OCI-LY1 (cell line): ENCODE results near the gene KCTD18.

Experiments
- H2AFZ ChIP-seq: fragments of 200-600 bp; sonication (generic), shearing (Covaris generic); 2 replicates; pipeline ENCODE4 v1.6.0; 2014; ENCODE audit warnings: antibody characterized with exemption, mild to moderate bottlenecking, low read length
- H3F3A ChIP-seq: fragments of 200-600 bp; sonication (generic), shearing (Covaris generic); 2 replicates; pipeline ENCODE4 v1.6.0; 2014; ENCODE audit warnings: mild to moderate bottlenecking, antibody characterized with exemption, low read length, moderate library complexity; ENCODE audit not compliant: insufficient read depth
- H3K27ac ChIP-seq: fragments of 200-600 bp; sonication (generic); 2 replicates; pipeline ENCODE4 v1.5.1; 2014; ENCODE audit warnings: low read length, mixed run types, mild to moderate bottlenecking, low read depth; ENCODE audit not compliant: poor library complexity, severe bottlenecking
- H3K27me3 ChIP-seq: fragments of 200-600 bp; sonication (generic); 2 replicates; pipeline ENCODE4 v1.6.0; 2014; ENCODE audit warnings: antibody characterized with exemption, mild to moderate bottlenecking, low read length, moderate library complexity; ENCODE audit not compliant: insufficient read depth
- H3K36me3 ChIP-seq: fragments of 200-600 bp; sonication (generic); 2 replicates; pipeline ENCODE4 v1.6.1; 2014; ENCODE audit warnings: mild to moderate bottlenecking, antibody characterized with exemption, low read length, moderate library complexity, mixed read lengths; ENCODE audit not compliant: insufficient read depth
- H3K4me1 ChIP-seq: fragments of 200-600 bp; sonication (generic); 2 replicates; pipeline ENCODE4 v1.5.1; 2014; ENCODE audit warnings: mild to moderate bottlenecking, low read length, moderate library complexity; ENCODE audit not compliant: insufficient read depth, severe bottlenecking
- H3K4me2 ChIP-seq: fragments of 200-600 bp; sonication (generic), shearing (Covaris generic); 2 replicates; pipeline ENCODE4 v1.6.1; 2014; ENCODE audit warnings: low read length
- H3K4me3 ChIP-seq: fragments of 200-600 bp; sonication (generic); 2 replicates; pipeline ENCODE4 v1.5.1; 2014; ENCODE audit warnings: low read length, low read depth, mild to moderate bottlenecking, mixed read lengths; ENCODE audit not compliant: poor library complexity, severe bottlenecking
- H3K79me2 ChIP-seq: fragments of 200-600 bp; shearing (Covaris generic); 2 replicates; pipeline ENCODE4 v1.6.1; 2016; ENCODE audit warnings: mixed run types, low read length, mixed read lengths; ENCODE audit not compliant: insufficient read depth
- H3K9ac ChIP-seq: fragments of 200-600 bp; sonication (generic), shearing (Covaris generic); 2 replicates; pipeline ENCODE4 v1.6.1; 2014; ENCODE audit warnings: mild to moderate bottlenecking, low read length, mixed read lengths
- H3K9me2 ChIP-seq: fragments of 200-600 bp; sonication (generic), shearing (Covaris generic); 2 replicates; pipeline ENCODE4 v1.6.1; 2014; ENCODE audit warnings: low read depth, mild to moderate bottlenecking, low read length, mixed read lengths
- H3K9me3 ChIP-seq: fragments of 200-600 bp; shearing (Covaris generic); 2 replicates; pipeline ENCODE4 v1.6.1; 2014; ENCODE audit warnings: low read length, mixed read lengths
- H4K20me1 ChIP-seq: fragments of 200-600 bp; sonication (generic), shearing (Covaris generic); 2 replicates; pipeline ENCODE4 v1.6.0; 2016; ENCODE audit warnings: mild to moderate bottlenecking, low read length; ENCODE audit not compliant: insufficient read depth
- CTCF ChIP-seq: fragments of 200-600 bp; sonication (generic), shearing (Covaris generic); IDR thresholded peaks from 2 replicates; pipeline ENCODE4 v1.5.1; 2017; ENCODE audit warnings: mild to moderate bottlenecking, antibody characterized with exemption, low read length, moderate library complexity, mixed read lengths
- EZH2 ChIP-seq: fragments of 200-600 bp; sonication (generic), shearing (Covaris generic); IDR thresholded peaks from 2 replicates; pipeline ENCODE4 v1.8.0; 2017; ENCODE audit warnings: borderline replicate concordance, mixed run types, mild to moderate bottlenecking, antibody characterized with exemption, low read length, moderate library complexity, mixed read lengths

KCTD18 gene

GRCh38 chr2:200525882-200526651 is 16.2 kb upstream of the KCTD18 start, which contains the start of gene SGO2:
SGO2 (plus strand) TSS chr2:200526207; CDS start chr2:200532976, 6,769 bp downstream.
- Histone ChIP-seq H3K79me2 (peaks cover 45% of the 10 kb centered on the region), H3K9ac (peak within 1 kb of the TSS; percentile 90), H3K9me2 (no peaks in the 10 kb centered on the region), H3K4me3 (peak within 1 kb of the TSS; percentile 90), H3F3A (no peaks in the 10 kb centered on the region), H3K4me2 (peak within 1 kb of the TSS; percentile 86), H3K27ac (peak within 1 kb of the TSS; percentile 70), H3K27me3 (no peaks in the 10 kb centered on the region; the same call in 1 of the 2 replicates), H3K4me1 (peaks cover 24% of the 10 kb centered on the region), H3K36me3 (0 out of 2 replicates have a peak, but pooled peaks cover 3% of the 10 kb centered on the region), H2AFZ (peak within 1 kb of the TSS; percentile 87; the same call in 1 of the 2 replicates), H3K9me3 (no peaks in the 10 kb centered on the region), H4K20me1 (no peaks in the 10 kb centered on the region)
- no peak for TF ChIP-seq CTCF
- TF ChIP-seq EZH2 = no peak

- 0 out of 2 replicates have a peak, but pooled peaks cover 3% of the 10 kb centered on the region for H3K36me3 ChIP-seq
- H3K4me2 ChIP-seq = peak overlapping the region; percentile 86
- no peaks in the 10 kb centered on the region; the same call in 1 of the 2 replicates for H3K27me3 ChIP-seq
- TF ChIP-seq EZH2 (no peak), CTCF (no peak)
- H3K9ac ChIP-seq = peak overlapping the region; percentile 63
- H3K9me2 ChIP-seq = no peaks in the 10 kb centered on the region
- no peaks in the 10 kb centered on the region for H4K20me1 ChIP-seq
- H3K4me1 ChIP-seq = peaks cover 24% of the 10 kb centered on the region
- H3K27ac ChIP-seq = no peak overlapping the region
- H2AFZ ChIP-seq = peak overlapping the region; percentile 87; the same call in 1 of the 2 replicates
- peak overlapping the region; percentile 90 for H3K4me3 ChIP-seq
- no peaks in the 10 kb centered on the region for H3F3A ChIP-seq
- no peaks in the 10 kb centered on the region for H3K9me3 ChIP-seq
- H3K79me2 ChIP-seq = peaks cover 39% of the 10 kb centered on the region
Measured at GRCh38 chr2:200525551-200525881, 15.6 kb upstream of the KCTD18 start.

GRCh38 chr2:200525066-200525465 is 15.2 kb upstream of the KCTD18 start:
- peak overlapping the region; percentile 90 for H3K4me3 ChIP-seq
- no peaks in the 10 kb centered on the region; the same call in 1 of the 2 replicates for H3K27me3 ChIP-seq
- H3K9me3 ChIP-seq = no peaks in the 10 kb centered on the region
- H3K79me2 ChIP-seq = peaks cover 35% of the 10 kb centered on the region
- H3K4me2 ChIP-seq = peak overlapping the region; percentile 86; the same call in 1 of the 2 replicates
- no peaks in the 10 kb centered on the region for H4K20me1 ChIP-seq
- H3K27ac ChIP-seq = no peak overlapping the region
- H3K9ac ChIP-seq = no peak overlapping the region
- H3K9me2 ChIP-seq = no peaks in the 10 kb centered on the region
- peaks cover 24% of the 10 kb centered on the region for H3K4me1 ChIP-seq
- no peaks in the 10 kb centered on the region for H3F3A ChIP-seq
- TF ChIP-seq EZH2 (no peak), CTCF (no peak)
- H3K36me3 ChIP-seq = 0 out of 2 replicates have a peak, but pooled peaks cover 2% of the 10 kb centered on the region
- peak overlapping the region; percentile 87; the same call in 1 of the 2 replicates for H2AFZ ChIP-seq
